ENCODE data around the gene HOXD13.
A peak's percentile ranks its signal among the peaks of the same experiment; 100 is the strongest.

Gene HOXD13

DNA sequence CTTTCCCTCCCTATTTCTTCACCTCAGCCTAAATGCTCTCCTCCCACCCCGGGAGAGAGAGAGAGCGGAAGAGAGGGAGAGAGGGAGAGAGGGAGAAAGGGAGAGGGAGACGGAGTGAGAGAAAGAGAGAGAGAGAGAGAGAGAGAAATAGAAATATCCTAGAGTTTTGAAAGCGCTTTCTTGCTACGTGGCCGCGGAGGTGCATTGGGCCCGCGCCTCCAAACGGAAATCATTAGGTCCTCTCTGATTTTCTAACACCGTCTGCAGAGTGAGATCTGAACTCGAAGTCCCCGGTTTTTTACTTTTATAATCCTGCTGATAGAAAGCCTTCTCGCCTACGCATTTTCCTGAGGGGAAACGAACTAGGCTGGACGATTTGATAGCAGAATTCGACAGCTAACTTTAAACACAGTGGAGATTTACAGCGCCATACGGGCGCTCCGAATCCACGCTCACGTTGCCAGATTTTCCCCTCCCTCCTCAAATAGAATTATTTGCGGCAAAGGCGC, 7.9 kb upstream of the HOXD13 start:
- H3K9ac ChIP-seq (ENCODE audit: low read depth, low read length) = no peak overlapping the region
- no peak overlapping the region for H2AFZ ChIP-seq (ENCODE audit: low read depth, low read length)
- no peaks in the 10 kb centered on the region for H3K9me3 ChIP-seq (ENCODE audit: insufficient read depth, low read length, severe bottlenecking)
- no peaks in the 10 kb centered on the region for H3K79me2 ChIP-seq (ENCODE audit: insufficient read depth, low read length)
- ATAC-seq (ENCODE audit: insufficient read depth, low read depth) = no peak
- H3K36me3 ChIP-seq (ENCODE audit: insufficient read depth, low read length) = no peaks in the 10 kb centered on the region
- no peak overlapping the region for H3K4me2 ChIP-seq (ENCODE audit: insufficient read depth, low read length)
- H3K27ac ChIP-seq (ENCODE audit: low read length) = no peak overlapping the region
- H3K4me3 ChIP-seq (ENCODE audit: low read depth in 1 of 2, low read length in 2 of 2) = no peak overlapping the region
- DNase-seq = no peak
- H3K4me1 ChIP-seq (ENCODE audit: insufficient read depth, low read length) = peaks cover 9% of the 10 kb centered on the region
- no peaks in the 10 kb centered on the region for H3K27me3 ChIP-seq (ENCODE audit: insufficient read depth, low read length, poor library complexity)
- no peaks in the 10 kb centered on the region for H4K20me1 ChIP-seq (ENCODE audit: insufficient read depth, low read length)
- TF ChIP-seq EZH2 (IDR thresholded peaks at IDR 0.05; ENCODE audit: borderline replicate concordance, low read depth, low read length, severe bottlenecking) = no peak
- TF ChIP-seq, protein P1, sequence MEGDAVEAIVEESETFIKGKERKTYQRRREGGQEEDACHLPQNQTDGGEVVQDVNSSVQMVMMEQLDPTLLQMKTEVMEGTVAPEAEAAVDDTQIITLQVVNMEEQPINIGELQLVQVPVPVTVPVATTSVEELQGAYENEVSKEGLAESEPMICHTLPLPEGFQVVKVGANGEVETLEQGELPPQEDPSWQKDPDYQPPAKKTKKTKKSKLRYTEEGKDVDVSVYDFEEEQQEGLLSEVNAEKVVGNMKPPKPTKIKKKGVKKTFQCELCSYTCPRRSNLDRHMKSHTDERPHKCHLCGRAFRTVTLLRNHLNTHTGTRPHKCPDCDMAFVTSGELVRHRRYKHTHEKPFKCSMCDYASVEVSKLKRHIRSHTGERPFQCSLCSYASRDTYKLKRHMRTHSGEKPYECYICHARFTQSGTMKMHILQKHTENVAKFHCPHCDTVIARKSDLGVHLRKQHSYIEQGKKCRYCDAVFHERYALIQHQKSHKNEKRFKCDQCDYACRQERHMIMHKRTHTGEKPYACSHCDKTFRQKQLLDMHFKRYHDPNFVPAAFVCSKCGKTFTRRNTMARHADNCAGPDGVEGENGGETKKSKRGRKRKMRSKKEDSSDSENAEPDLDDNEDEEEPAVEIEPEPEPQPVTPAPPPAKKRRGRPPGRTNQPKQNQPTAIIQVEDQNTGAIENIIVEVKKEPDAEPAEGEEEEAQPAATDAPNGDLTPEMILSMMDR (IDR thresholded peaks at IDR 0.05; ENCODE audit: borderline replicate concordance, extremely low read depth, low read length, poor library complexity, severe bottlenecking) = no peak

DNA sequence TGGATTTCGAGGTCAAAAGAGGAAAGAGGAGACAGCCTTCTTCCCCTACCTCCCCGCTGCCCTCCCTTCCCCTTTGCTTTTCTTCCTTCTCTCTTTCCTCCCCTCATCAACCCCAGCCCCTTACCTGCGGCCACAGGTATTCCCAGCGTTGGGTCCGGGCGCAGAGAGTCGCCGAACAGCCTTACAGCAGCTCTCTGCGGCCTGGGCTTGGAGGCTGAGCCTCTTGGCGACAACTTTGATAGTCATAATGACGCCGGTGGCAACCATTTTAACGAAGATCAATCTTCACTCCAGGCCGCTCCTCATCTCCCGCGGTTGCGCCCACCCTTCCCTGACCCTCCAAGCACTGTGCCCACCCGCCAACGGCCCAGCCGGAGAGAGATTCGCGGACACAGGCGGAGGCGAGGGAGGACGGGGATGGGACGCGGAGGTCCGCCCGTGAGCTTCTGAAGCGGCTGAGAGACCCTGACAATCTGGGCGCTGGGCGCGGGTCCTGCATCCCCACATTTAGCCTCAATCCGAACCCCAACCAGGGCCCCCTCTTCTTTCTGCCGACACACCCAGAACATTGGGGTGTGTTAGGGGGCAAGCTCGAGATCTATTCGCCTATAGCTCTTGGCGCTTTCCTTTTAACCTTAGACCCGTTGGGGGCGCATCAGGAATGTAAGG, 7.3 kb upstream of the HOXD13 start:
- no peaks in the 10 kb centered on the region for H3K36me3 ChIP-seq (ENCODE audit: insufficient read depth, low read length)
- H3K9ac ChIP-seq (ENCODE audit: low read depth, low read length) = no peak overlapping the region
- H3K4me3 ChIP-seq (ENCODE audit: low read depth in 1 of 2, low read length in 2 of 2) = no peak overlapping the region
- H3K4me2 ChIP-seq (ENCODE audit: insufficient read depth, low read length) = no peak overlapping the region
- H3K4me1 ChIP-seq (ENCODE audit: insufficient read depth, low read length) = peaks cover 9% of the 10 kb centered on the region
- DNase-seq = no peak
- H4K20me1 ChIP-seq (ENCODE audit: insufficient read depth, low read length) = no peaks in the 10 kb centered on the region
- H3K79me2 ChIP-seq (ENCODE audit: insufficient read depth, low read length) = no peaks in the 10 kb centered on the region
- H3K27me3 ChIP-seq (ENCODE audit: insufficient read depth, low read length, poor library complexity) = no peaks in the 10 kb centered on the region
- no peak overlapping the region for H3K27ac ChIP-seq (ENCODE audit: low read length)
- TF ChIP-seq, protein P1 (IDR thresholded peaks at IDR 0.05; ENCODE audit: borderline replicate concordance, extremely low read depth, low read length, poor library complexity, severe bottlenecking) = no peak
- no peak for TF ChIP-seq EZH2 (IDR thresholded peaks at IDR 0.05; ENCODE audit: borderline replicate concordance, low read depth, low read length, severe bottlenecking)
- no peaks in the 10 kb centered on the region for H3K9me3 ChIP-seq (ENCODE audit: insufficient read depth, low read length, severe bottlenecking)
- ATAC-seq (ENCODE audit: insufficient read depth, low read depth) = no peak
- no peak overlapping the region for H2AFZ ChIP-seq (ENCODE audit: low read depth, low read length)

DNA sequence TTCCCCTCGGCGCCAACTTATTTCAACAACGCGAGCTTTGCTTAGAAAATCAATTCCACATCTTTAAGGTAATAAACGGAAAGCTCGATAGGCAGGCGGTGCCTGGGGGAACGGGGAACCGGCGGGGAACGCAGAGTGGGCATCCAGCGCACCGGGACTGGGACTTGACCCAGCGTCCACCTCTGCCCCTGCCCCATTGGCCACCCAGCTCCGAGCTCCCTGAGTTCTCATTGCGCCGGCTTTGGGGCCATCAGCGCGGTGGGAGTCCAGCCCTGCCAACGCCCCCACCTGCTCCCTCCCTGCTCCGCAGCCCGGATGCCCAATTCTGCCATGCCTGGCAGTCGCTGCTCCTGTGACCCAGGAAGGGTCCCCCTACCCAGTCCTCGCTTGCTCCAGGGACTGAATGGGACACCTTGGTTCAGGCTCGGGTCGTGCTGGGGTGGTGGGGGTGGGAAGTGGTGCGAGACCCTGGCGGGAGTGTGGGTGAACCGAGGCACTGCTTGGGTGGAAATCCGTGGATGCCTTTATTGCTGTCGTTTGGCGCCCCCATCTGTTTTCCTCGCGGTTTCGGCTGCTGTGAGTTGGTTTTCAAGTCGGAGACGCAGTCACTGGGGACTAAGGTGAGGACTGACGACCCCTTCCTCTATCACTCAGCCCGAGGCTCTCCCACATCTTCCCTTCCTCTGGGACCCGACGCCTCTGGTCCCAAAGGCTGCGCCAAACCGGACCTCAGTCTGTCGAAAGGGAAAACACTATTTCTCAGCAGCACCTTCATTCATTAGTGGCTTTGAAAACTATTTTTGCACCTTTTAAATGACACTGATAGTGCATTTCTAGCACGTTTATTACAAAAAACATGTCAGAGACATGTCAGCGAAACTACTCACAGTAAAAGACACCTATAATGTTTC, 6.4 kb upstream of the HOXD13 start:
- peak; percentile 60 for ATAC-seq (ENCODE audit: insufficient read depth, low read depth)
- peak; percentile 50 for DNase-seq
- Histone ChIP-seq H3K4me2 (ENCODE audit: insufficient read depth, low read length) (no peak overlapping the region), H3K79me2 (ENCODE audit: insufficient read depth, low read length) (no peaks in the 10 kb centered on the region), H3K9me3 (ENCODE audit: insufficient read depth, low read length, severe bottlenecking) (no peaks in the 10 kb centered on the region), H3K4me3 (ENCODE audit: low read depth in 1 of 2, low read length in 2 of 2) (no peak overlapping the region), H3K9ac (ENCODE audit: low read depth, low read length) (no peak overlapping the region), H4K20me1 (ENCODE audit: insufficient read depth, low read length) (no peaks in the 10 kb centered on the region), H3K4me1 (ENCODE audit: insufficient read depth, low read length) (peaks cover 9% of the 10 kb centered on the region), H2AFZ (ENCODE audit: low read depth, low read length) (peak overlapping the region; percentile 64), H3K27ac (ENCODE audit: low read length) (no peak overlapping the region), H3K27me3 (ENCODE audit: insufficient read depth, low read length, poor library complexity) (no peaks in the 10 kb centered on the region), H3K36me3 (ENCODE audit: insufficient read depth, low read length) (no peaks in the 10 kb centered on the region)
- TF ChIP-seq EZH2 (IDR thresholded peaks at IDR 0.05; ENCODE audit: borderline replicate concordance, low read depth, low read length, severe bottlenecking) = no peak
- TF ChIP-seq, protein P1 (IDR thresholded peaks at IDR 0.05; ENCODE audit: borderline replicate concordance, extremely low read depth, low read length, poor library complexity, severe bottlenecking) = peak; percentile 79

Data from DND-41 (cell line).